Measurements from ENCODE around the gene GLTPD2. TPM values are rescaled to one million over a fixed set of nuclear protein-coding genes. Genes with fewer than 3 reads are reported as not detected.
A peak's percentile ranks its signal among the peaks of the same experiment; 100 is the strongest.
"Not testable (repeated sequence)": the region's sequence is repeated elsewhere in the genome, so short reads cannot be mapped to it uniquely, and the experiment has no call there.

Gene GLTPD2
- total RNA-seq, 1 experiment from 2014 or later = 0.71 TPM

DNA sequence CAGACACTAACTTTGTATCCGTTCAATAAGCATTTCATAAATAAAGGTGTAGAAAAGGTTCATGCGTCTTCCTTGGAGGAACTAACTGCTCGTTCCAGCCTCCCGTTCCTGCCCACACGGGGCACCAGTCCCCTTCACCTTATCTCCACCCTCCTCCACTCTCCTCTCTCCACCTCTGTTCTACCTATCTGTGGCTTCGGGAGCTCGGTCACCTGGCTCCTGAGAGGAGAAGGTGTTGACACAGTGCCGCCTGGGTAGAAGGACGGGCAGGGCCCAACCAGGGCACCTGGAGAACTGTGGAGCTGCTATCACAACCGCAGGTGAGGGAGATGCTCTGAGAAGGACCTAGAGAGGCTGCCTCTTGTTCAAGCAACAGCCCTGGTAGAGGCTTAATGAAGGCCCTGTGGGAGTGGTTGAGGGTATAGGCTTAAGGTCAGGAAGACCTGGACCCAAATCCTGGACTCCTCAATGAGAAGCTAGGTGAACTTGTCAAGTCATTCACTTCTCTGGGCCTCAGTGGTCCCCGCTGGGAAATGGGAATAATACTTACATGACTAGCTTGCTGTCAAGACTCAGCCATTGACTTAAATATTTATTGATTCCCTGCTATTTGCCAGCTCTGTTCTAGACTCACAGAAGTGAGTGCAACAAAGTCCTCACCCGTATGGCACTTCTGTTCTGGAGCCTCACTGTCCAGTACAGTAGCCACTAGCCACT is 34.8 kb downstream of the GLTPD2 start:
- no peaks in the 10 kb centered on the region for H3K27me3 Mint-ChIP-seq (ENCODE audit: unreplicated experiment)
- CTCF ChIA-PET = no interaction called here
- no peaks in the 10 kb centered on the region for H3K9me3 Mint-ChIP-seq (ENCODE audit: low read depth, unreplicated experiment)
- peaks cover 2% of the 10 kb centered on the region for H3K4me1 Mint-ChIP-seq (ENCODE audit: low read depth, unreplicated experiment)
- TF ChIP-seq, protein P1, sequence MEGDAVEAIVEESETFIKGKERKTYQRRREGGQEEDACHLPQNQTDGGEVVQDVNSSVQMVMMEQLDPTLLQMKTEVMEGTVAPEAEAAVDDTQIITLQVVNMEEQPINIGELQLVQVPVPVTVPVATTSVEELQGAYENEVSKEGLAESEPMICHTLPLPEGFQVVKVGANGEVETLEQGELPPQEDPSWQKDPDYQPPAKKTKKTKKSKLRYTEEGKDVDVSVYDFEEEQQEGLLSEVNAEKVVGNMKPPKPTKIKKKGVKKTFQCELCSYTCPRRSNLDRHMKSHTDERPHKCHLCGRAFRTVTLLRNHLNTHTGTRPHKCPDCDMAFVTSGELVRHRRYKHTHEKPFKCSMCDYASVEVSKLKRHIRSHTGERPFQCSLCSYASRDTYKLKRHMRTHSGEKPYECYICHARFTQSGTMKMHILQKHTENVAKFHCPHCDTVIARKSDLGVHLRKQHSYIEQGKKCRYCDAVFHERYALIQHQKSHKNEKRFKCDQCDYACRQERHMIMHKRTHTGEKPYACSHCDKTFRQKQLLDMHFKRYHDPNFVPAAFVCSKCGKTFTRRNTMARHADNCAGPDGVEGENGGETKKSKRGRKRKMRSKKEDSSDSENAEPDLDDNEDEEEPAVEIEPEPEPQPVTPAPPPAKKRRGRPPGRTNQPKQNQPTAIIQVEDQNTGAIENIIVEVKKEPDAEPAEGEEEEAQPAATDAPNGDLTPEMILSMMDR (IDR thresholded peaks at IDR 0.05; ENCODE audit: unreplicated experiment) = no peak
- no peak for DNase-seq
- no peak overlapping the region for H3K27ac Mint-ChIP-seq (ENCODE audit: unreplicated experiment)
- no peaks in the 10 kb centered on the region for H3K36me3 Mint-ChIP-seq (ENCODE audit: insufficient read depth, unreplicated experiment)
- no peak overlapping the region for H3K4me3 Mint-ChIP-seq (ENCODE audit: low read depth, unreplicated experiment)
- intact Hi-C loops (cut with micrococcal nuclease; ENCODE audit: unreplicated experiment) = no loop called here
- BruUV-seq (replicated peaks) = no TSS peak

DNA sequence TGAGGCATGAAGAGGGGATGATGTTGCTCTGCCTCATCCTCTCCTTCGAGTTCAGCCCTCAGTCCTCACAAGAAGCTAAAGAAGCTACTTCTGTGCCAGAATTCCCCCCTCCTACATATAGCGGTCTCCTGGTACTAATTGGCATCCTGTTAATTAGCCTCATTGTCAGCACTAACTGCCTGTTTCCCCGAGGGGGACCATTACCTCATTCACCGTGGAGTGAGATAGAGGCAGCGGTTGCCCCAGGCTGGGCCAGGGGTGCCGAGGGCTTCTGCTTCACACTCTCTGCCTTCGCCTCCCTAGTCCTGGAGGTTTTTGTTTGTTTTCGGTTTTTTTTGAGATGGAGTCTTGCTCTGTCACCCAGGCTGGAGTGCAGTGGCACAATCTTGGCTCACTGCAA is 38.6 kb downstream of the GLTPD2 start:
- CTCF ChIA-PET = no interaction called here
- intact Hi-C loops (cut with micrococcal nuclease; ENCODE audit: unreplicated experiment) = no loop called here
- Mint-ChIP-seq H3K9me3 (ENCODE audit: low read depth, unreplicated experiment) (no peaks in the 10 kb centered on the region), H3K36me3 (ENCODE audit: insufficient read depth, unreplicated experiment) (no peaks in the 10 kb centered on the region), H3K4me1 (ENCODE audit: low read depth, unreplicated experiment) (peaks cover 9% of the 10 kb centered on the region), H3K4me3 (ENCODE audit: low read depth, unreplicated experiment) (no peak overlapping the region), H3K27me3 (ENCODE audit: unreplicated experiment) (no peaks in the 10 kb centered on the region), H3K27ac (ENCODE audit: unreplicated experiment) (no peak overlapping the region)
- no peak for DNase-seq
- no TSS peak for BruUV-seq (replicated peaks)
- TF ChIP-seq, protein P1 (IDR thresholded peaks at IDR 0.05; ENCODE audit: unreplicated experiment) = no peak

DNA sequence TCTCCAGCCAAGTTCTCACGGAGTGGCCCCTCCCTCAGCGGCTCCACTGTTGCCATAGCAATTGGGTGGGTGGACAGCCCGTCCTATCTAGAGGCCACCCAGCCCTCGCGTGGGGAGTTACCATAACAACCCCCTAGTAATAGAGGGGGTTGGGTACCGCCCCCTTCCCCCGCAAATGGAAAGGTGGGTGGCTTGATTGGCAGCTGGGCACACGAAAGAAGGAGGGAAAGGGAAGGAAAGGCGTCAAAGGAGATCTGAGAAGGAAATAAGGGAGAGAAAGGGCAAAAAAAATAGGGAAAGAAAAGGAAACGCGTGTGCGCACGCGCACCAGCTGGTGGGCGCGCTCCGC is 44.0 kb downstream of the GLTPD2 start:
- DNase-seq; intact Hi-C loops (cut with micrococcal nuclease; ENCODE audit: unreplicated experiment); H3K27me3 Mint-ChIP-seq (ENCODE audit: unreplicated experiment); BruUV-seq (replicated peaks); CTCF ChIA-PET; H3K9me3 Mint-ChIP-seq (ENCODE audit: low read depth, unreplicated experiment): not testable (repeated sequence)
- Mint-ChIP-seq H3K27ac (ENCODE audit: unreplicated experiment) (peak overlapping the region; percentile 98), H3K4me3 (ENCODE audit: low read depth, unreplicated experiment) (peak overlapping the region; percentile 93), H3K36me3 (ENCODE audit: insufficient read depth, unreplicated experiment) (peaks cover 25% of the 10 kb centered on the region), H3K4me1 (ENCODE audit: low read depth, unreplicated experiment) (peaks cover 31% of the 10 kb centered on the region)

DNA sequence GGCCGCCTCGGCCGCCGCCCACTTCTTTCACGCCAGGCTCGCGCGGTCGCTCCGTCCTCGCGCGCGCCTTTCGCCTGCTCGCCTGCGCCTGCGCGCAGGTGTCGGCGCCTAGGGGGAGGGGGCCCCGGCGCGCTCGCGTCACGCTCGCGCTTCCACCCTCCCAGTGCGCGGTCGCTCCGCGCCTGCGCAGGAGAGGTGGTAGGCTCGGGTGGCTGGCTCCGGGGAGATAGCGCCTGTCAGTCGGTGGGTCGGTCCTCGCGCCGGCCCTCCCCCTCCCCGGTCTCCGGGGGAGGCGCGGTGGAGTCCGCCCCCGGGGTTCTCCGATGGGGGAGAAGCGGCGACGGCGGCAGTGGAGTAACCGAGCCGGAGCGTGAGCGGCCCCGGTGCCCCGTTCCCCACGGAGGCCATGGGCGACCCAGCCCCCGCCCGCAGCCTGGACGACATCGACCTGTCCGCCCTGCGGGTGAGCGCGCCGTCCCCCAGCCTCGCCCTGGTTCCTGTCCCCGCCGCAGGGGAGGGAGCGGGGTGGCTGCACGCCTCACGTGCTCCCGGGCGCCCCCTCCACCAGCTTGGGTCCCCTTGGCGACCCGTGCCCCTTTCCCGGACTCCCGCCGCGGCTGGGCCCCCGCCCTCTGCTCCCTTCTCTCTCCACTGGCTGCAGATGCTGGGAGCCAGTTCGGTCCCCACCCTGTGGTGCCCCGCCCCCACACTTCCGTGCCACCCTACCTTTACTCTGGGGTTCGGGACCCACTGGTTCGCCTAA is 44.6 kb downstream of the GLTPD2 start, which contains the start of gene MINK1:
Gene MINK1 (plus strand): TSS at position 163 of the 763 bp plus-strand sequence. CDS start 244 bp downstream, at position 407.
- Mint-ChIP-seq H3K27me3 (ENCODE audit: unreplicated experiment) (no peaks in the 10 kb centered on the region), H3K27ac (ENCODE audit: unreplicated experiment) (peak within 1 kb of the TSS; percentile 98), H3K4me3 (ENCODE audit: low read depth, unreplicated experiment) (peak within 1 kb of the TSS; percentile 93), H3K4me1 (ENCODE audit: low read depth, unreplicated experiment) (peaks cover 30% of the 10 kb centered on the region), H3K9me3 (ENCODE audit: low read depth, unreplicated experiment) (no peaks in the 10 kb centered on the region), H3K36me3 (ENCODE audit: insufficient read depth, unreplicated experiment) (peaks cover 25% of the 10 kb centered on the region)
- CTCF ChIA-PET = no interaction called here
- TF ChIP-seq, protein P1 (IDR thresholded peaks at IDR 0.05; ENCODE audit: unreplicated experiment) = no peak
- intact Hi-C loops (cut with micrococcal nuclease; ENCODE audit: unreplicated experiment) = no loop called here
- DNase-seq = peak; percentile 85
- no TSS peak for BruUV-seq (replicated peaks)

Measured in Calu3 (cell line).